ENCODE results near the gene CLASP1.

DNA sequence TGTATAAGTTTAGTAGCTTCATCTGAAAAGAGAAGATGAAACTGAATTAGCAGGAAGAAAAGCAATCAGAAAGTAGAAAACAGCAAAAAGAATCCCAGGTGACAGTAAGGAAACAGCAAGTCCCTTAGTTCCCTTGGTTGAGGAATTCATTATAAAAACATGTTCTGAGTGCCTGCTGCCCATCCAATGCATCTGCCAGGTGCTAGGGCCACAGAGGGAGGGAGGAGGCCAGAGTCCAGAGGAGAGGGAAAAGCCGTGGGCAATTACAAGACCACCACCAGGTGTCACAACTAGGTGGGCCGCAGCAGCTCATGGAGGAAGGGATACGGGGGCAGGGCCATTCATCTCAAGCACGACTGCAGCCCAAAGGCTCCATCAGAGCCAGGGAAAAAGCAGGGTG is 308.3 kb downstream of the CLASP1 start:
- TF ChIP-seq TCF4 (CRISPR knock-in tag; IDR thresholded peaks at IDR 0.05; ENCODE audit: borderline replicate concordance) (no peak), ZC3H10 (CRISPR knock-in tag; IDR thresholded peaks at IDR 0.05) (no peak), CSDC2 (CRISPR knock-in tag; IDR thresholded peaks at IDR 0.05) (no peak), ZNF8 (CRISPR knock-in tag; IDR thresholded peaks at IDR 0.05) (no peak), ISL1 (CRISPR knock-in tag; IDR thresholded peaks at IDR 0.05) (no peak)
- TF ChIP-seq, protein P1, sequence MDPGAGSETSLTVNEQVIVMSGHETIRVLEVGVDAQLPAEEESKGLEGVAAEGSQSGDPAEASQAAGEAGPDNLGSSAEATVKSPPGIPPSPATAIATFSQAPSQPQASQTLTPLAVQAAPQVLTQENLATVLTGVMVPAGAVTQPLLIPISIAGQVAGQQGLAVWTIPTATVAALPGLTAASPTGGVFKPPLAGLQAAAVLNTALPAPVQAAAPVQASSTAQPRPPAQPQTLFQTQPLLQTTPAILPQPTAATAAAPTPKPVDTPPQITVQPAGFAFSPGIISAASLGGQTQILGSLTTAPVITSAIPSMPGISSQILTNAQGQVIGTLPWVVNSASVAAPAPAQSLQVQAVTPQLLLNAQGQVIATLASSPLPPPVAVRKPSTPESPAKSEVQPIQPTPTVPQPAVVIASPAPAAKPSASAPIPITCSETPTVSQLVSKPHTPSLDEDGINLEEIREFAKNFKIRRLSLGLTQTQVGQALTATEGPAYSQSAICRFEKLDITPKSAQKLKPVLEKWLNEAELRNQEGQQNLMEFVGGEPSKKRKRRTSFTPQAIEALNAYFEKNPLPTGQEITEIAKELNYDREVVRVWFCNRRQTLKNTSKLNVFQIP (CRISPR knock-in tag; IDR thresholded peaks at IDR 0.05; ENCODE audit: borderline replicate concordance, low read depth), result no peak
- TF ChIP-seq, protein P2, sequence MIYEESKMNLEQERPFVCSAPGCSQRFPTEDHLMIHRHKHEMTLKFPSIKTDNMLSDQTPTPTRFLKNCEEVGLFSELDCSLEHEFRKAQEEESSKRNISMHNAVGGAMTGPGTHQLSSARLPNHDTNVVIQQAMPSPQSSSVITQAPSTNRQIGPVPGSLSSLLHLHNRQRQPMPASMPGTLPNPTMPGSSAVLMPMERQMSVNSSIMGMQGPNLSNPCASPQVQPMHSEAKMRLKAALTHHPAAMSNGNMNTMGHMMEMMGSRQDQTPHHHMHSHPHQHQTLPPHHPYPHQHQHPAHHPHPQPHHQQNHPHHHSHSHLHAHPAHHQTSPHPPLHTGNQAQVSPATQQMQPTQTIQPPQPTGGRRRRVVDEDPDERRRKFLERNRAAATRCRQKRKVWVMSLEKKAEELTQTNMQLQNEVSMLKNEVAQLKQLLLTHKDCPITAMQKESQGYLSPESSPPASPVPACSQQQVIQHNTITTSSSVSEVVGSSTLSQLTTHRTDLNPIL (CRISPR knock-in tag; IDR thresholded peaks at IDR 0.05; ENCODE audit: low read depth), result no peak

Measured in SK-N-SH treated with all-trans-retinoic acid at 6 μM for 48 hours (cell line).